ENCODE data around the gene WNT11. TPM values are rescaled to one million over a fixed set of nuclear protein-coding genes. Genes with fewer than 3 reads are reported as not detected.

The WNT11 gene
- polyA plus RNA-seq, 1 of the 3 experiments (the other 2 are of a cell fraction), result 0.43 TPM

- ChIA-PET POLR2A (no interaction called here), CTCF (interaction anchor here (1.9 kb wide), 1 partner anchor 9 kb away, joined by 4 read pairs; no protein-coding TSS in a partner anchor)
- H3K9ac ChIP-seq, result no peak overlapping the region
- no peak overlapping the region for H3K27ac ChIP-seq (ENCODE audit: low read depth in 2 of 2, low read length in 1 of 2)
- no peak for TF ChIP-seq ELF1 (IDR thresholded peaks at IDR 0.05)
- TF ChIP-seq FOXM1 (IDR thresholded peaks at IDR 0.05; ENCODE audit: low read depth), result no peak
- TF ChIP-seq RXRA (IDR thresholded peaks at IDR 0.05; ENCODE audit: borderline replicate concordance, low read depth), result no peak
- no peak for TF ChIP-seq RFX5 (IDR thresholded peaks at IDR 0.05; ENCODE audit: low read length)
- H4K20me1 ChIP-seq (ENCODE audit: insufficient read depth), result no peaks in the 10 kb centered on the region
- no peak overlapping the region for H2AFZ ChIP-seq (ENCODE audit: low read depth)
- H3K36me3 ChIP-seq (replicated peaks in 1 of 2; ENCODE audit: control insufficient read depth in 1 of 2, insufficient read depth in 2 of 2, low read length in 1 of 2), result no peaks in the 10 kb centered on the region
- no peak for DNase-seq
- 89% methylated on average over 16 of the region's 17 CpGs for WGBS (ENCODE audit: low lambda C conversion rate)
- no peaks in the 10 kb centered on the region for H3K79me2 ChIP-seq (ENCODE audit: insufficient read depth)
- no peaks in the 10 kb centered on the region for H3K9me2 ChIP-seq
- H3K4me3 ChIP-seq (ENCODE audit: low read depth in 2 of 2, low read length in 1 of 2), result no peak overlapping the region
- no peaks in the 10 kb centered on the region for H3K27me3 ChIP-seq (ENCODE audit: insufficient read depth)
- no peaks in the 10 kb centered on the region for H3F3A ChIP-seq (replicated peaks; ENCODE audit: insufficient read depth)
- H3K9me3 ChIP-seq, result no peaks in the 10 kb centered on the region
- H3K4me2 ChIP-seq, result no peak overlapping the region
- H3K4me1 ChIP-seq (ENCODE audit: control insufficient read depth in 1 of 2, insufficient read depth in 2 of 2, low read depth in 1 of 2, low read length in 1 of 2), result peaks cover 0 to 10% of the 10 kb centered on the region in 2 experiments; a peak in 1 of 4 replicates
Measured at GRCh38 chr11:76148941-76149613, 57.2 kb downstream of the WNT11 start.

GRCh38 chr11:76148231-76148630, 58.1 kb downstream of the WNT11 start:
- Histone ChIP-seq H3K9me3 (no peaks in the 10 kb centered on the region), H2AFZ (ENCODE audit: low read depth) (no peak overlapping the region), H4K20me1 (ENCODE audit: insufficient read depth) (no peaks in the 10 kb centered on the region), H3K27me3 (ENCODE audit: insufficient read depth) (no peaks in the 10 kb centered on the region), H3K36me3 (replicated peaks in 1 of 2; ENCODE audit: control insufficient read depth in 1 of 2, insufficient read depth in 2 of 2, low read length in 1 of 2) (no peaks in the 10 kb centered on the region), H3K4me1 (ENCODE audit: control insufficient read depth in 1 of 2, insufficient read depth in 2 of 2, low read depth in 1 of 2, low read length in 1 of 2) (peaks cover 0 to 3% of the 10 kb centered on the region in 2 experiments; a peak in 1 of 4 replicates), H3K9me2 (no peaks in the 10 kb centered on the region), H3K4me3 (ENCODE audit: low read depth in 2 of 2, low read length in 1 of 2) (no peak overlapping the region), H3K79me2 (ENCODE audit: insufficient read depth) (no peaks in the 10 kb centered on the region), H3K4me2 (no peak overlapping the region), H3K9ac (no peak overlapping the region), H3F3A (replicated peaks; ENCODE audit: insufficient read depth) (no peaks in the 10 kb centered on the region), H3K27ac (ENCODE audit: low read depth in 2 of 2, low read length in 1 of 2) (no peak overlapping the region)
- TF ChIP-seq, protein P1, sequence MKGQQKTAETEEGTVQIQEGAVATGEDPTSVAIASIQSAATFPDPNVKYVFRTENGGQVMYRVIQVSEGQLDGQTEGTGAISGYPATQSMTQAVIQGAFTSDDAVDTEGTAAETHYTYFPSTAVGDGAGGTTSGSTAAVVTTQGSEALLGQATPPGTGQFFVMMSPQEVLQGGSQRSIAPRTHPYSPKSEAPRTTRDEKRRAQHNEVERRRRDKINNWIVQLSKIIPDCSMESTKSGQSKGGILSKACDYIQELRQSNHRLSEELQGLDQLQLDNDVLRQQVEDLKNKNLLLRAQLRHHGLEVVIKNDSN (IDR thresholded peaks at IDR 0.05; ENCODE audit: borderline replicate concordance, low read depth), result no peak
- TF ChIP-seq MEF2A (IDR thresholded peaks at IDR 0.05; ENCODE audit: borderline replicate concordance, low read depth) (no peak), GABPA (IDR thresholded peaks at IDR 0.05; ENCODE audit: low read depth) (no peak), MAX (IDR thresholded peaks at IDR 0.05; ENCODE audit: low read depth) (no peak), FOXM1 (IDR thresholded peaks at IDR 0.05; ENCODE audit: low read depth) (no peak), TCF12 (IDR thresholded peaks at IDR 0.05) (no peak), RFX5 (IDR thresholded peaks at IDR 0.05; ENCODE audit: low read length) (no peak), TEAD4 (IDR thresholded peaks at IDR 0.05; ENCODE audit: borderline replicate concordance, insufficient read depth) (no peak), FOSL2 (IDR thresholded peaks at IDR 0.05; ENCODE audit: borderline replicate concordance, low read depth) (no peak), RAD21 (IDR thresholded peaks at IDR 0.05; ENCODE audit: low read length) (no peak), SMC3 (IDR thresholded peaks at IDR 0.05; ENCODE audit: low read depth, low read length) (no peak), EP300 (IDR thresholded peaks at IDR 0.05; ENCODE audit: borderline replicate concordance in 1 of 2, low read depth in 1 of 2, low read length in 1 of 2) (no peak), JUND (IDR thresholded peaks at IDR 0.05) (no peak), ELF1 (IDR thresholded peaks at IDR 0.05) (no peak)
- TF ChIP-seq, protein P2, sequence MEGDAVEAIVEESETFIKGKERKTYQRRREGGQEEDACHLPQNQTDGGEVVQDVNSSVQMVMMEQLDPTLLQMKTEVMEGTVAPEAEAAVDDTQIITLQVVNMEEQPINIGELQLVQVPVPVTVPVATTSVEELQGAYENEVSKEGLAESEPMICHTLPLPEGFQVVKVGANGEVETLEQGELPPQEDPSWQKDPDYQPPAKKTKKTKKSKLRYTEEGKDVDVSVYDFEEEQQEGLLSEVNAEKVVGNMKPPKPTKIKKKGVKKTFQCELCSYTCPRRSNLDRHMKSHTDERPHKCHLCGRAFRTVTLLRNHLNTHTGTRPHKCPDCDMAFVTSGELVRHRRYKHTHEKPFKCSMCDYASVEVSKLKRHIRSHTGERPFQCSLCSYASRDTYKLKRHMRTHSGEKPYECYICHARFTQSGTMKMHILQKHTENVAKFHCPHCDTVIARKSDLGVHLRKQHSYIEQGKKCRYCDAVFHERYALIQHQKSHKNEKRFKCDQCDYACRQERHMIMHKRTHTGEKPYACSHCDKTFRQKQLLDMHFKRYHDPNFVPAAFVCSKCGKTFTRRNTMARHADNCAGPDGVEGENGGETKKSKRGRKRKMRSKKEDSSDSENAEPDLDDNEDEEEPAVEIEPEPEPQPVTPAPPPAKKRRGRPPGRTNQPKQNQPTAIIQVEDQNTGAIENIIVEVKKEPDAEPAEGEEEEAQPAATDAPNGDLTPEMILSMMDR (IDR thresholded peaks at IDR 0.05), result no peak
- TF ChIP-seq, protein P3, sequence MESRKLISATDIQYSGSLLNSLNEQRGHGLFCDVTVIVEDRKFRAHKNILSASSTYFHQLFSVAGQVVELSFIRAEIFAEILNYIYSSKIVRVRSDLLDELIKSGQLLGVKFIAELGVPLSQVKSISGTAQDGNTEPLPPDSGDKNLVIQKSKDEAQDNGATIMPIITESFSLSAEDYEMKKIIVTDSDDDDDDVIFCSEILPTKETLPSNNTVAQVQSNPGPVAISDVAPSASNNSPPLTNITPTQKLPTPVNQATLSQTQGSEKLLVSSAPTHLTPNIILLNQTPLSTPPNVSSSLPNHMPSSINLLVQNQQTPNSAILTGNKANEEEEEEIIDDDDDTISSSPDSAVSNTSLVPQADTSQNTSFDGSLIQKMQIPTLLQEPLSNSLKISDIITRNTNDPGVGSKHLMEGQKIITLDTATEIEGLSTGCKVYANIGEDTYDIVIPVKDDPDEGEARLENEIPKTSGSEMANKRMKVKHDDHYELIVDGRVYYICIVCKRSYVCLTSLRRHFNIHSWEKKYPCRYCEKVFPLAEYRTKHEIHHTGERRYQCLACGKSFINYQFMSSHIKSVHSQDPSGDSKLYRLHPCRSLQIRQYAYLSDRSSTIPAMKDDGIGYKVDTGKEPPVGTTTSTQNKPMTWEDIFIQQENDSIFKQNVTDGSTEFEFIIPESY (IDR thresholded peaks at IDR 0.05; ENCODE audit: borderline replicate concordance, low read depth), result no peak
- no peak for DNase-seq
- ChIA-PET CTCF (no interaction called here), POLR2A (no interaction called here)
- 88% methylated on average over 6 of the region's 6 CpGs for WGBS (ENCODE audit: low lambda C conversion rate)
